ENCODE results near the gene PCDH12.

Gene PCDH12

GRCh38 chr5:141949511-141949910 lies 8.5 kb downstream of the PCDH12 start:
- DNase-seq (ENCODE audit: insufficient read length, low spot score) (no peak), FAIRE-seq (no peak)
- TF ChIP-seq, protein P1, sequence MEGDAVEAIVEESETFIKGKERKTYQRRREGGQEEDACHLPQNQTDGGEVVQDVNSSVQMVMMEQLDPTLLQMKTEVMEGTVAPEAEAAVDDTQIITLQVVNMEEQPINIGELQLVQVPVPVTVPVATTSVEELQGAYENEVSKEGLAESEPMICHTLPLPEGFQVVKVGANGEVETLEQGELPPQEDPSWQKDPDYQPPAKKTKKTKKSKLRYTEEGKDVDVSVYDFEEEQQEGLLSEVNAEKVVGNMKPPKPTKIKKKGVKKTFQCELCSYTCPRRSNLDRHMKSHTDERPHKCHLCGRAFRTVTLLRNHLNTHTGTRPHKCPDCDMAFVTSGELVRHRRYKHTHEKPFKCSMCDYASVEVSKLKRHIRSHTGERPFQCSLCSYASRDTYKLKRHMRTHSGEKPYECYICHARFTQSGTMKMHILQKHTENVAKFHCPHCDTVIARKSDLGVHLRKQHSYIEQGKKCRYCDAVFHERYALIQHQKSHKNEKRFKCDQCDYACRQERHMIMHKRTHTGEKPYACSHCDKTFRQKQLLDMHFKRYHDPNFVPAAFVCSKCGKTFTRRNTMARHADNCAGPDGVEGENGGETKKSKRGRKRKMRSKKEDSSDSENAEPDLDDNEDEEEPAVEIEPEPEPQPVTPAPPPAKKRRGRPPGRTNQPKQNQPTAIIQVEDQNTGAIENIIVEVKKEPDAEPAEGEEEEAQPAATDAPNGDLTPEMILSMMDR (IDR thresholded peaks at IDR 0.05; ENCODE audit: insufficient read depth, missing control alignments): no peak

GRCh38 chr5:141948812-141949211 lies 9.2 kb downstream of the PCDH12 start:
- FAIRE-seq: no peak
- TF ChIP-seq, protein P1 (IDR thresholded peaks at IDR 0.05; ENCODE audit: insufficient read depth, missing control alignments): no peak
- no peak for DNase-seq (ENCODE audit: insufficient read length, low spot score)

- no peak for FAIRE-seq
- DNase-seq (ENCODE audit: insufficient read length, low spot score): no peak
Observed at GRCh38 chr5:141947316-141947715, 10.7 kb downstream of the PCDH12 start.

DNA sequence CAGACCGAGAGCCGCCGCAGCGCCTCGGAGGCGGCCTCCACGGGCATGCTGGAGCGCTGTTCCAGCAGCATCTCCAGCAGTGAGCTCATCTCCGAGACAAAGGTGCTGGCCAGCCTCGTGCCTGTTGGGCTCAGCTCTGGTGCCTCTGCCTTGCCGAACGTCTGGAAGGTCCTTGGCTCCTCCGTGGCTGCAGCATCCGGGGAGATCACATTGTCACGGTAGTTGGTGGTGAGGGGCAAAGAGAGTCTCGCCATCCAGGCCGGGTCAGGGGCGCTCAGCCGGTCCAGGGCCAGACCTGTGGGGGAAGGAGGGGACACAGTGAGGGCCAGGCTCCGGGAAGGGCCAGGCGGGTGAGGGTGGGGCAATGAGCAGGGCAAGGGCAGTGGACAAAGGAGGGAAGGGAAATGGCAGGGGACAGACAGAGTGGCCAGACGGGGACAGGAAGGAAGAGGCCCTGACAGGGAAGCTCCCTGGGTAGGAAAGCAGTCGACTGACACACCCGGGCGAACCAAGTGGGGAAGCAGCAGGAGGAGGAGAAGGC lies 12.4 kb downstream of the PCDH12 start:
- DNase-seq (ENCODE audit: insufficient read length, low spot score) (no peak), FAIRE-seq (no peak)
- TF ChIP-seq, protein P1 (IDR thresholded peaks at IDR 0.05; ENCODE audit: insufficient read depth, missing control alignments): no peak

More at GRCh38 chr5:141947316-141947715, 10.7 kb downstream of the PCDH12 start:
- TF ChIP-seq, protein P1 (IDR thresholded peaks at IDR 0.05; ENCODE audit: insufficient read depth, missing control alignments): no peak

DNA sequence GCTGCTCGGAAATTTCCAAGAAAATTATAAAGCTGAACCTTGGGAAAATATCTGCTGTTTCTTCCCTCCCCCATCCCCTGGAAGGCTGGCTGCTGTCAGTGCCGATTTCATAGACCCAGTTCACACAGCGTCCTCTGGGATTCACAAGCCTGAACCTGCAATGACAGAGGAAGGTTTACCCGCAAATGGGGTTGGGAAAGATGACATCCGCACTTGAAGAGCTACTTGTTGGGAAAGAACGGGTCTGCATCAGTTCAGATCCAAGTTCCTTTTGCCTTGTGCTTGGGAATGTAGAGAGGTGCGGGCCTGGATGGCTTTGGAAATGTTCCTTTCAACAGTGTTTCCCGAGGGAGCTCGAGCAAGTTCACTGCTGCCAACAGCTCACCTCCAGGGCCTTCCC lies 13.9 kb downstream of the PCDH12 start:
- no peak for FAIRE-seq
- TF ChIP-seq, protein P1 (IDR thresholded peaks at IDR 0.05; ENCODE audit: insufficient read depth, missing control alignments): no peak
- no peak for DNase-seq (ENCODE audit: insufficient read length, low spot score)

GRCh38 chr5:141942185-141942857 lies 15.7 kb downstream of the PCDH12 start:
- TF ChIP-seq, protein P1 (IDR thresholded peaks at IDR 0.05; ENCODE audit: insufficient read depth, missing control alignments): no peak
- DNase-seq (ENCODE audit: insufficient read length, low spot score) (no peak), FAIRE-seq (no peak)

DNA sequence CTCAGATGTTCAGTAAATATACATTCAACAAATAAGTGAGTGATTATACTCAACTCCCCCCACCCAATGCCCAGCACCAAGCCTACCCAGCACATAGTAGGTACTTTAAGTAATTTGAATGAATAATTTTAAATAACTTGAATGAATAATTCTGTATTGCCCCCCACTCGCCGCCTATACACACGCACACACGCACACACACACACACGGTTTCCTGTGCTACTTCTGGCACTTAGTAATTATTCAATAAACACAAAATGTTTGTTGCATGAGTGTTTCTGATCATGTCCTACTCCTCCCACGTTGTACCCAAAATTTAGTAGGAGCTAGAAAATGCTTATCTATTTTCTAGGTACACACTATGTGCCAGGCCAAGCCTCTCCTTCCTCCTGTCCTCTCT lies 16.2 kb downstream of the PCDH12 start:
- TF ChIP-seq, protein P1 (IDR thresholded peaks at IDR 0.05; ENCODE audit: insufficient read depth, missing control alignments): no peak
- FAIRE-seq (no peak), DNase-seq (ENCODE audit: insufficient read length, low spot score) (no peak)

Measured in D721Med (cell line).